ENCODE measurements around the gene DRG2.

DNA sequence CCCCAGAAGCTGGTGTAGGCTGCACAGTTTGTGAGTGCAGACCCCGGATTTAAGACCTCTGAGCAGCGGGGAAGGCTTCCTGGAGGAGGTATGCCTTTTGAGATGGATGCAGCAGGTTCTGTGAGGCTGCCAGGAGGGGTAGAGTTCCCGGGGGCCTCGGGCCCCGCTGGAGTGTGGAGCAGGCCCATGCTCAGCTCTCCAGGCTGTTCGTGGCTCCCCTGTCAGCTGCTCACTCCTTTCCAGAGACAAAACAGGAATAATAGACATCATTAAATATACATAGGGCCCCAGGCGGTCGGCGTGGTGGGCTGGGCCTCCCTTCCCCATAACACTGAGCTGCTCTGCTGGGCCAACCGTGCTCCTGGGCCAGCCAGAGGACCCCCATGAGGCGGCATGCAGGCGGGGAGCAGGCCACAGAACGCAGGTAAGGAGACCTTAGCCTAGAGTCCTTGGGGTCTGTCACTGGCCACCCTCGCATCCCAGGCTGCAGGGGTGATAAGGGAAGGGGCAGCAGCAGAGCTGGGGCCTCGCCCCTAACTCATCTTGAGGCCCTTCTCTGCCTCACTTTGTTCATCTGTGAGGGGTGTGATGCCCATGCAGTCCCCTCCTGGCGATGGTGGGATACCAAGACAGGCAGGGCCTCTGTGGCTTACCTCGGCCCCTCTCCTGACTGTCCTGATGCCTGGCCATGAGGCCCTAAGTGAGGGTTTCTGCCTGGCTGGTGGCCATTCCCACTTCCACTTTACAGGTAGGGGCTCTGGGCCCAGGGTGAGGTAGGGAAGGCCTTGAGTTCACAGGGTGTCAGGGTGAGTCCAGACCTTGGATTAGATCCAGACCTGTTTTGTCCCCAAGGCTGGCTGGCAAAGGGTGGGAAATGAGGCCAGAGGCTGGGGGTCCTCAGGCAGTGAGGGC, 20.9 kb downstream of the DRG2 start, which contains the start of gene MYO15A:
- TF ChIP-seq, protein P1, sequence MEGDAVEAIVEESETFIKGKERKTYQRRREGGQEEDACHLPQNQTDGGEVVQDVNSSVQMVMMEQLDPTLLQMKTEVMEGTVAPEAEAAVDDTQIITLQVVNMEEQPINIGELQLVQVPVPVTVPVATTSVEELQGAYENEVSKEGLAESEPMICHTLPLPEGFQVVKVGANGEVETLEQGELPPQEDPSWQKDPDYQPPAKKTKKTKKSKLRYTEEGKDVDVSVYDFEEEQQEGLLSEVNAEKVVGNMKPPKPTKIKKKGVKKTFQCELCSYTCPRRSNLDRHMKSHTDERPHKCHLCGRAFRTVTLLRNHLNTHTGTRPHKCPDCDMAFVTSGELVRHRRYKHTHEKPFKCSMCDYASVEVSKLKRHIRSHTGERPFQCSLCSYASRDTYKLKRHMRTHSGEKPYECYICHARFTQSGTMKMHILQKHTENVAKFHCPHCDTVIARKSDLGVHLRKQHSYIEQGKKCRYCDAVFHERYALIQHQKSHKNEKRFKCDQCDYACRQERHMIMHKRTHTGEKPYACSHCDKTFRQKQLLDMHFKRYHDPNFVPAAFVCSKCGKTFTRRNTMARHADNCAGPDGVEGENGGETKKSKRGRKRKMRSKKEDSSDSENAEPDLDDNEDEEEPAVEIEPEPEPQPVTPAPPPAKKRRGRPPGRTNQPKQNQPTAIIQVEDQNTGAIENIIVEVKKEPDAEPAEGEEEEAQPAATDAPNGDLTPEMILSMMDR (IDR thresholded peaks at IDR 0.05; ENCODE audit: borderline replicate concordance, extremely low read depth, low read length, poor library complexity, severe bottlenecking): no peak
- TF ChIP-seq EZH2 (IDR thresholded peaks at IDR 0.05; ENCODE audit: borderline replicate concordance, low read depth, low read length, severe bottlenecking): no peak
